ENCODE results near the gene AGO4. TPM values are rescaled to one million over a fixed set of nuclear protein-coding genes. Genes with fewer than 3 reads are reported as not detected.
A peak's percentile ranks its signal among the peaks of the same experiment; 100 is the strongest.

The AGO4 gene
- total RNA-seq, result 10 to 100 TPM; 21.8 to 32.0 (median 31.7) TPM
- 42.9 TPM for total RNA-seq (2013)

- intact Hi-C loops (cut with micrococcal nuclease), result no loop called here
These were observed at the start of gene AGO4 for GRCh38 chr1:35807614-35808449. Gene AGO4 (plus strand): TSS chr1:35808016. CDS start chr1:35808417, 401 bp downstream.

GRCh38 chr1:35762141-35762540 is 45.7 kb upstream of the AGO4 start:
- Mint-ChIP-seq H3K4me3 (no peak overlapping the region), H3K4me1 (no peaks in the 10 kb centered on the region), H3K36me3 (no peaks in the 10 kb centered on the region), H3K9me3 (no peaks in the 10 kb centered on the region), H3K27ac (no peak overlapping the region), H3K27me3 (ENCODE audit: low read depth in 2 of 2) (no peaks in the 10 kb centered on the region)
- H3K36me3 ChIP-seq (ENCODE audit: control insufficient read depth, insufficient read depth, low read length), result no peaks in the 10 kb centered on the region
- ATAC-seq (no peak), DNase-seq (no peak)
- no peak overlapping the region for H3K27ac ChIP-seq (ENCODE audit: low read length)
- no peaks in the 10 kb centered on the region for H3K27me3 ChIP-seq (ENCODE audit: control insufficient read depth, insufficient read depth, low read length)
- 13% methylated on average over 1 of the region's 2 CpGs for WGBS (ENCODE audit: insufficient coverage)
- no peak overlapping the region for H3K4me3 ChIP-seq (ENCODE audit: low read length)
- H3K4me1 ChIP-seq (ENCODE audit: control insufficient read depth, insufficient read depth, low read length), result no peaks in the 10 kb centered on the region
- no peaks in the 10 kb centered on the region for H3K9me3 ChIP-seq (ENCODE audit: control insufficient read depth, insufficient read depth, low read length)
- intact Hi-C loops (cut with micrococcal nuclease), result no loop called here
- TF ChIP-seq CTCF (IDR thresholded peaks at IDR 0.05), result no peak

More at GRCh38 chr1:35807614-35808449, at the start of gene AGO4:
- no peaks in the 10 kb centered on the region for H3K9me3 ChIP-seq (ENCODE audit: control insufficient read depth, insufficient read depth, low read length)
- whole genome bisulfite sequencing (ENCODE audit: insufficient coverage), result 3% methylated on average over 104 of the region's 105 CpGs
- H3K27me3 ChIP-seq (ENCODE audit: control insufficient read depth, insufficient read depth, low read length), result no peaks in the 10 kb centered on the region
- TF ChIP-seq CTCF (IDR thresholded peaks at IDR 0.05), result no peak
- H3K4me3 ChIP-seq (ENCODE audit: low read length), result peak within 1 kb of the TSS; percentile 77
- H3K27ac Mint-ChIP-seq, result peak within 1 kb of the TSS; percentile 87 to 89
- no peaks in the 10 kb centered on the region for H3K27me3 Mint-ChIP-seq (ENCODE audit: low read depth in 2 of 2)
- H3K4me1 ChIP-seq (ENCODE audit: control insufficient read depth, insufficient read depth, low read length), result peaks cover 46% of the 10 kb centered on the region
- H3K9me3 Mint-ChIP-seq, result no peaks in the 10 kb centered on the region
- peaks cover 30 to 44% of the 10 kb centered on the region in 2 donors for H3K4me1 Mint-ChIP-seq
- DNase-seq (peak; percentile 34 to 55), ATAC-seq (peak; percentile 49 to 69 (median 66))
- peak within 1 kb of the TSS; percentile 93 for H3K4me3 Mint-ChIP-seq
- no peaks in the 10 kb centered on the region for H3K36me3 ChIP-seq (ENCODE audit: control insufficient read depth, insufficient read depth, low read length)
- H3K27ac ChIP-seq (ENCODE audit: low read length), result peak within 1 kb of the TSS; percentile 71
- H3K36me3 Mint-ChIP-seq, result no peaks in the 10 kb centered on the region

GRCh38 chr1:35763201-35763600 is 44.6 kb upstream of the AGO4 start:
- no peaks in the 10 kb centered on the region for H3K27me3 Mint-ChIP-seq (ENCODE audit: low read depth in 2 of 2)

More at GRCh38 chr1:35763201-35763600, 44.6 kb upstream of the AGO4 start:
- H3K4me3 ChIP-seq (ENCODE audit: low read length), result no peak overlapping the region
- Mint-ChIP-seq H3K9me3 (no peaks in the 10 kb centered on the region), H3K4me1 (no peaks in the 10 kb centered on the region), H3K27ac (no peak overlapping the region), H3K36me3 (no peaks in the 10 kb centered on the region), H3K4me3 (no peak overlapping the region)
- no peaks in the 10 kb centered on the region for H3K4me1 ChIP-seq (ENCODE audit: control insufficient read depth, insufficient read depth, low read length)
- TF ChIP-seq CTCF (IDR thresholded peaks at IDR 0.05), result no peak
- H3K9me3 ChIP-seq (ENCODE audit: control insufficient read depth, insufficient read depth, low read length), result no peaks in the 10 kb centered on the region
- H3K36me3 ChIP-seq (ENCODE audit: control insufficient read depth, insufficient read depth, low read length), result no peaks in the 10 kb centered on the region
- DNase-seq (no peak), ATAC-seq (no peak)
- H3K27me3 ChIP-seq (ENCODE audit: control insufficient read depth, insufficient read depth, low read length), result no peaks in the 10 kb centered on the region
- intact Hi-C loops (cut with micrococcal nuclease), result no loop called here
- no peak overlapping the region for H3K27ac ChIP-seq (ENCODE audit: low read length)

All from natural killer cell (primary cell).